GM12878 (cell line): Measurements from ENCODE around the gene KIF20B. TPM values are rescaled to one million over a fixed set of nuclear protein-coding genes. Genes with fewer than 3 reads are reported as not detected.

Experiments
- ATAC-seq: fragments of 200-7000 bp; cut with Tn5 transposase; 3 replicates; pipeline ENCODE4 v1.9.1; 2020; ENCODE audit warnings: mild to moderate bottlenecking, moderate library complexity
- BruUV-seq: library from RNA; stranded (reverse); fragments of 400-500 nt; replicated peaks from 2 replicates; lab custom pipeline; 2021; lab: Mats Ljungman, UMichigan
- CTCF ChIA-PET: fragments of 300-600 bp; sonication (Branson Sonifier 250); formaldehyde crosslinking; extraction: SDS; loops from one replicate; lab custom pipeline; 2021; ENCODE audit warnings: inconsistent platforms; lab: Yijun Ruan, JAX
- POLR2A ChIA-PET: fragments of 350-600 bp; formaldehyde crosslinking; extraction: SDS; loops from one replicate; lab custom pipeline; 2021; ENCODE audit warnings: inconsistent platforms; lab: Charles Lee
- RAD21 ChIA-PET: fragments of 300-600 bp; sonication (Branson Sonifier 250); formaldehyde crosslinking; loops from one replicate; lab custom pipeline; 2023; ENCODE audit warnings: antibody characterized with exemption; ENCODE audit not compliant: unreplicated experiment; lab: Charles Lee
- SMC1A ChIA-PET: fragments of 300-600 bp; sonication (Branson Sonifier 250); formaldehyde crosslinking; loops from one replicate; lab custom pipeline; 2023; ENCODE audit not compliant: unreplicated experiment, uncharacterized antibody; lab: Charles Lee
- DNase-seq: peaks from one replicate; pipeline ENCODE4 v3.0.0-alpha.2; 2011; ENCODE audit warnings: low read depth, low spot score
- FAIRE-seq: peaks from 3 replicates; lab custom pipeline; 2011; peaks lifted over from hg19 to GRCh38; lab: Jason Lieb, UNC
- H2AFZ ChIP-seq: 2 replicates; pipeline ENCODE4 v1.6.0; 2011; ENCODE audit warnings: low read depth, low read length, control low read depth; ENCODE audit not compliant: control insufficient read depth
- H3K27ac ChIP-seq: 2 replicates; pipeline ENCODE4 v1.5.1; 2011; ENCODE audit warnings: control low read depth; ENCODE audit not compliant: control insufficient read depth, insufficient read depth
- H3K27me3 ChIP-seq, 2 experiments: replicated peaks in 1 of 2; 2 replicates each; pipeline versions ENCODE4 v1.6.0 to v1.6.1; 2011; ENCODE audit warnings: low read length in 1 of 2; ENCODE audit not compliant: control insufficient read depth in 2 of 2, insufficient read depth in 2 of 2
- H3K36me3 ChIP-seq, 2 experiments: 2 replicates each; pipeline ENCODE4 v1.5.1; 2011; ENCODE audit warnings: low read length in 1 of 2; ENCODE audit not compliant: control insufficient read depth in 2 of 2, insufficient read depth in 2 of 2
- H3K4me1 ChIP-seq: 2 replicates; pipeline ENCODE4 v1.6.1; 2011; ENCODE audit warnings: mild to moderate bottlenecking, low read length, moderate library complexity, mixed read lengths; ENCODE audit not compliant: control insufficient read depth, insufficient read depth
- H3K4me2 ChIP-seq: 2 replicates; pipeline ENCODE4 v1.6.0; 2011; ENCODE audit warnings: control low read depth; ENCODE audit not compliant: control insufficient read depth, insufficient read depth
- H3K4me3 ChIP-seq: fragments of 200-600 bp; sonication (generic); 2 replicates; pipeline ENCODE4 v1.5.1; 2016
- H3K79me2 ChIP-seq: 2 replicates; pipeline ENCODE4 v1.6.0; 2011; ENCODE audit warnings: low read length; ENCODE audit not compliant: control insufficient read depth, insufficient read depth
- H3K9ac ChIP-seq: 2 replicates; pipeline ENCODE4 v1.8.0; 2011; ENCODE audit warnings: low read length, control low read depth, mixed read lengths; ENCODE audit not compliant: control insufficient read depth, insufficient read depth
- H3K9me3 ChIP-seq: replicated peaks from 3 replicates; pipeline ENCODE4 v1.5.1; 2011; ENCODE audit warnings: mild to moderate bottlenecking, low read length; ENCODE audit not compliant: control insufficient read depth, insufficient read depth
- H4K20me1 ChIP-seq: 2 replicates; pipeline ENCODE4 v1.6.0; 2011; ENCODE audit not compliant: control insufficient read depth, insufficient read depth
- HCFC1 ChIP-seq: fragments of 150-350 bp; IDR thresholded peaks from 2 replicates; pipeline ENCODE4 v1.6.1; 2014; ENCODE audit warnings: low read length
- MLLT1 ChIP-seq: fragments of 450-650 bp; IDR thresholded peaks from 2 replicates; pipeline ENCODE4 v1.6.1; 2016; ENCODE audit warnings: mild to moderate bottlenecking
- NRF1 ChIP-seq: conservative IDR thresholded peaks from 2 replicates; pipeline ENCODE4 v1.6.1; 2011; ENCODE audit warnings: mild to moderate bottlenecking, low read depth, low read length, improper control_type of control experiment
- POLR2A ChIP-seq: IDR thresholded peaks from 2 replicates; pipeline ENCODE4 v1.6.1; 2011; ENCODE audit warnings: low read depth, mild to moderate bottlenecking, low read length
- SP1 ChIP-seq: IDR thresholded peaks from one replicate; pipeline ENCODE4 v1.6.1; 2011; ENCODE audit warnings: low read depth, low read length
- ZNF207 ChIP-seq: fragments of 450-650 bp; IDR thresholded peaks from 2 replicates; pipeline ENCODE4 v1.6.1; 2014; ENCODE audit warnings: antibody characterized with exemption, mild to moderate bottlenecking, borderline replicate concordance
- in situ Hi-C: fragments of 300-500 bp; cut with MboI; formaldehyde crosslinking; loops from 9 replicates; pipeline ENCODE4 v1.14.3; 2018; ENCODE audit warnings: mixed read lengths
- intact Hi-C: fragments of 100-400 bp; cut with micrococcal nuclease; formaldehyde crosslinking; loops from one replicate; pipeline ENCODE4 v1.14.2; 2022; ENCODE audit not compliant: unreplicated experiment
- polyA plus RNA-seq, 11 experiments: library from polyadenylated mRNA; depleted of rRNA in 4 of 11; unstranded in 6 of 11; stranded (reverse) in 5 of 11; fragments of >200 nt; fragmentation: Nextera tagmentation in 4 of 11; fragmentation: Illumina TruSeq in 1 of 11; extraction: Ambion mirVana in 4 of 11; extraction: Trizol in 1 of 11; gene quantifications; 1 replicate in 1 of 11; 2 replicates in 10 of 11; pipeline versions ENCODE4 v1.2.1 to v1.2.3, GENCODE V29; 2011 to 2016; ENCODE audit warnings: inconsistent platforms in 2 of 11, missing spikeins in 2 of 11, low read depth in 1 of 11
- total RNA-seq, 4 experiments: library from RNA; depleted of rRNA in 3 of 4; stranded (reverse); fragments of >200 nt in 3 of 4; fragmentation: Illumina TruSeq in 1 of 4; extraction: Trizol in 1 of 4; gene quantifications; 2 replicates each; pipeline versions ENCODE4 v1.2.1 to v1.2.3, GENCODE V29; 2013 to 2021
- TF ChIP-seq, protein P1 (sequence below): IDR thresholded peaks from 2 replicates; pipeline ENCODE4 v1.6.1; 2012; ENCODE audit warnings: low read depth, low read length, improper control_type of control experiment

Gene KIF20B
- total and polyA plus RNA-seq, 10 of the 15 experiments (the other 5 are each of a cell fraction or from before 2014, with no cell fraction given) = 15.6 to 67.7 (median 44.3) TPM

- TF ChIP-seq MLLT1 = no peak
- TF ChIP-seq POLR2A = no peak
- TF ChIP-seq HCFC1 = no peak
- TF ChIP-seq ZNF207 = no peak
Observed at GRCh38 chr10:89670926-89671325, 30.5 kb upstream of the KIF20B start (continued).

- POLR2A ChIA-PET = no interaction called here
- H3K27ac ChIP-seq = no peak overlapping the region
- no peaks in the 10 kb centered on the region for H3K4me1 ChIP-seq
- H3K4me2 ChIP-seq = no peak overlapping the region
- no peak overlapping the region for H3K4me3 ChIP-seq
- RAD21 ChIA-PET = interaction anchor here (1.4 kb wide), 1 partner anchor 14 kb away, joined by 3 read pairs; no protein-coding TSS in a partner anchor
- H2AFZ ChIP-seq = no peak overlapping the region
- intact Hi-C loops = no loop called here
- no TSS peak for BruUV-seq
- CTCF ChIA-PET = interaction anchor here (1.1 to 1.3 kb wide), 2 partner anchors 24 to 52 kb away, joined by 3 to 4 read pairs; partner anchors contain the start of gene KIF20B
- no peaks in the 10 kb centered on the region for H4K20me1 ChIP-seq
- no peaks in the 10 kb centered on the region for H3K27me3 ChIP-seq
- H3K9me3 ChIP-seq = no peaks in the 10 kb centered on the region
- in situ Hi-C loops = no loop called here
- no peak for ATAC-seq
- FAIRE-seq = no peak
- no peak overlapping the region for H3K9ac ChIP-seq
- no peak for DNase-seq
- no peaks in the 10 kb centered on the region for H3K79me2 ChIP-seq
- SMC1A ChIA-PET = interaction anchor here (1.0 kb wide), 1 partner anchor 9 kb away, joined by 3 read pairs; no protein-coding TSS in a partner anchor
- H3K36me3 ChIP-seq = no peaks in the 10 kb centered on the region
- TF ChIP-seq, protein P1, sequence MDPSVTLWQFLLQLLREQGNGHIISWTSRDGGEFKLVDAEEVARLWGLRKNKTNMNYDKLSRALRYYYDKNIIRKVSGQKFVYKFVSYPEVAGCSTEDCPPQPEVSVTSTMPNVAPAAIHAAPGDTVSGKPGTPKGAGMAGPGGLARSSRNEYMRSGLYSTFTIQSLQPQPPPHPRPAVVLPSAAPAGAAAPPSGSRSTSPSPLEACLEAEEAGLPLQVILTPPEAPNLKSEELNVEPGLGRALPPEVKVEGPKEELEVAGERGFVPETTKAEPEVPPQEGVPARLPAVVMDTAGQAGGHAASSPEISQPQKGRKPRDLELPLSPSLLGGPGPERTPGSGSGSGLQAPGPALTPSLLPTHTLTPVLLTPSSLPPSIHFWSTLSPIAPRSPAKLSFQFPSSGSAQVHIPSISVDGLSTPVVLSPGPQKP = no peak
- no peak for TF ChIP-seq SP1
- no peak for TF ChIP-seq NRF1
Observed at GRCh38 chr10:89677341-89677740, 24.0 kb upstream of the KIF20B start.
